HG03460 (cell line): ENCODE results near the gene FNDC1.
"Not testable (repeated sequence)": the region's sequence is repeated elsewhere in the genome, so short reads cannot be mapped to it uniquely, and the experiment has no call there.

ENCODE experiments used
- ATAC-seq: cut with Tn5 transposase; IDR thresholded peaks from one replicate; pipeline ENCODE4 v1.9.1; 2021; ENCODE audit not compliant: unreplicated experiment

The FNDC1 gene

DNA sequence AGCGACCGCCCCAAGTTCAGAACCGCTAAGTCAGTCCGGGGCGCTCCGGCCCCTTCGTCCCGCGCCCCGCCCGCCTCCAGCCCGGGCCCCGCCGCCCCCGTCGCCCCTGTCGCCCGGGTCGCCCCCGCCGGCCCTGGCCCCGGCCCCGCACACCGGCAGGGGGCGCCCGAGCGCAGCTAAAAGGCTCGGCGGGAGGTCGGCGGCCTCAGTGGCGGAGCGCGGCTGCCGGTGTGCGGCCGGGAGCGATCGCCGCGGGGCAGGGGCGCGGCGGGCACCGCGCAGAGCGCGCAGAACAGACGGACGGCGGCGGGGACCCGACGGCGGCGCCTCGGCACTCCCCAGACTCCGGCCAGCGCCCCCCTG is at the start of gene FNDC1:
Gene FNDC1 (plus strand): TSS at position 208 of the 363 bp plus-strand sequence. CDS start 197 bp downstream, outside the sequence.
- peak; percentile 56 for ATAC-seq

DNA sequence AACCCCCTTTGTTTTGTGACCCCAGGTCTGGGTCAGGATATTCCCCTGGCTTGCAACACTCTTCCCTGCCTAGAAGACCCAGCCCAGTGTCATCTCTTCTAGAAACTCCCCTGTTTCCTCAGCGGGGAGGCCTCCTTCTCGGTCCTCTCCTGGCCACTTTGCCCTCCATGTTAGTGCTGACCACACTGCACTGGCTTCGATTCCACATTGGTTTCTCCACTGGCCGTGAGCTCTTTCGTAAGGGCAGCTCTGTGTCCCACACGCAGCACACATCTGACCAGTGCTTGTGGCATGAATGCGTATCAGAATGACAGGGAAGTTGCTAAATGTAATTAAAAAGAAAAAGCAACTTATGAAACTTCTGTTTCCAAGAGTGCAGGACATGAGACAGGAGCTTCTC is 49.4 kb upstream of the FNDC1 start:
- ATAC-seq: no peak

DNA sequence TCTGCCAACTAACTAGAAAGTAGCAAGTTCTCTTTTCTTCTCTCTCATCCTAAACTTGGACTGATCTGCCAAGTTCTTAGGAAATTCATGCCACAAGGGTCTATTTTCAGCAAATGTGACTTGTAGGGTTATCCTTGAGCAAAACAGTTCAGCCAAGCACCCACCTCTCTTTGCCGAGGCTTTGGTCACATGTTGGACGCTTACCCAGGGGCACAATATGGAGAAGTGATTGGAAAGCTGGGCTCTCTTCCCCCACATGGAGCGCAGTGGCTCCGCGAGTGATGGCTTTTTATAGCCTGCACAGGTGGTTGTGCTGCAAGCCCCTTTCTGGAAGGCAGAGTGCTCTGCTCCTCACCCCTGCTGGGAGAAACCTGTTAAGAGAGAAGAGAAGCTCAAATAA is 47.7 kb upstream of the FNDC1 start:
- no peak for ATAC-seq

DNA sequence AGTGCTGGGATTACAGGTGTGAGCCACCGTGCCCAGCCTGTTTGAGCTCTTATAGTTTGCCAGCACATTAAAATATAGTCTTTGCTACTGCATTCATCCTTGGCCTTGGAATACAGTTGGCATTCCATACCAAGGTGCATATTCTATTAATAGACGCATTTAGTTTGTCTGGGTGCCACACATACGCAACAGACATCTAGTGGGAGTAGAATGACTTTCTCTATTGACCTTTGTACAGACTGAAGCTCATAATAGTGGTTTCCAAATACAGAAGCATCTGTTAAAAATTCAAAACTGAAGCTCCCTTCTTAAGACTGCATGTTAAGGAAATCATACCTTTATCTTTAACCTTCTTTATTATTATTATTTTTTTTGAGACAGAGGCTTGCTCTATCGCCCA is 46.7 kb upstream of the FNDC1 start:
- ATAC-seq: no peak

DNA sequence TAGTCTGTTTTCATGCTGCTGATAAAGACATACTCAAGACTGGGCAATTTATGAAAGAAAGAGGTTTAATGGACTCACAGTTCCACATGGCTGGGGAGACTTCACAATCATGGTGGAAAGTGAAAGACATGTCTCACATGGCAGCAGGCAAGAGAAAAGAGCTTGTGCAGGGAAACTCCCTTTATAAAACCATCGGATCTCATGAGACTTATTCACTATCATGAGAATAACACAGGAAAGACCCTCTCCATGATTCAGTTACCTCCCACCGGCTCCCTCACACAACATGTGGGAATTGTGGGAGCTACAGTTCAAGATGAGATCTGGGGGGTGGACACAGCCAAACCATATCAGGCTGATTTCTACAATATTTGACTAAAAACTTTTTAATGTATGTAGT is 45.4 kb upstream of the FNDC1 start:
- ATAC-seq: not testable (repeated sequence)

DNA sequence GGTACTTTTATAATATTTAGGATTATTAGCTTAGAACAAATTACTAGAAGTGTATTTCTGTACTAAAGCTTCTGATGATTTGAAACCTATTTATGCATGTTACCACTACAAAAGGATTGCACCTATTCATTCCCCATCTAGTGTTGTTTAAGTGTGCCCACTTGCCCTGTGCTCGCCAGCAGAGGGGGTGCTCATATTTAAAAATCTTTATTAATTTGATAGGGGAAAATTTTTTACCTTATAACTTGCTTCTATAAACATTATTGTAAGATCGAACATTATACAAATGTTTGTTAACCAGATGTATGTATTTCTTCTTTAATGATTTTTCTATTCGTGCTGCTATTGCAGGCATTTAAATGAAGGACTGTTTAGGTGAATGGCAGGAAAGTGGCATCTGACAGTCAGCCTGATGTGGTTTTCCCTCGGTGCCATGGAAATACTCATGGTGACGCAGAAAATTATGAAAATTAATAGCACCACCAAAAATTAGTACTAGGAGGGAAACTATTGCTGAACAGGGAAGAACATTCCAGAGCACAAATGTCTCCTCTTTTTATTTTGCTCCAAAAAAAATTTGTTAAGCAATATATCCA is 44.1 kb upstream of the FNDC1 start:
- no peak for ATAC-seq

DNA sequence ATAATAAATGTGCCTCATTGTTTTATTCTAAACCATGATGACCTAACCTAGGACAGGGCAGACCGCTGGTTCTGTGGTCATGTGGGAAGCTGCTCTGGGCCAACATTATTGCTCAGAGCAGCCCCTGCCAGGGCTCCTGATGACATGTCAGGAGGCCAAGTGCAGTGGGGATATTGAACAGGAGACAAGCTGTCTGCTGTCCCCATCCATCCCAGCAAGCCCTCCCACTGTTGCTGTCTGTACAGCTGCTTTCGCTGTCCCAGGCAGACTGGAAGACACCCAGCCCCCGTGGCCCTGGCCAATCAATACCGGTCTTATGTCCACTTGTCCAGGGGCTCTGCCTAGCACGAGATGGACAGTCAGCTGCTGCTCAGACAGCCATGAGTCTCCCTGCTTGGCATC is 43.2 kb upstream of the FNDC1 start:
- no peak for ATAC-seq

DNA sequence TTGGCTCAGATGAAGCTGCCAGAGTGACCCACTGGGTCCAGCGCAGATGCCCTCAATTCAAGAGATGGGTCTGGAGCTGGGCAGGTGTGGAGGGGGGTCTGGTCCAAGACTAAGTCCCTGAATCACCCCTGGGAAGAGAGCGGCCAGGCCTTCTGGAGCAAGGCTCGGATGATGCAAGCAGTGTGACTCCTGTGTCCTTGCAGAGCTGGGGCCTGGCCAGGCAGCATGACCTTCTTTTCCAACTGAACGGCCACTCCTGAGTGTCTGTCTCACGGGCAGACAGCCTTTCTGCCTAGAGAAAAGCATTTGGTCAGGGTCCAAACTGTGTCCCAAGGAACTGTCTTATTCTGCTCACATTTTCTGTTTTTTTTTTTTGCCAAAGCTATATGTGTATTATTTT is 42.6 kb upstream of the FNDC1 start:
- ATAC-seq: no peak

DNA sequence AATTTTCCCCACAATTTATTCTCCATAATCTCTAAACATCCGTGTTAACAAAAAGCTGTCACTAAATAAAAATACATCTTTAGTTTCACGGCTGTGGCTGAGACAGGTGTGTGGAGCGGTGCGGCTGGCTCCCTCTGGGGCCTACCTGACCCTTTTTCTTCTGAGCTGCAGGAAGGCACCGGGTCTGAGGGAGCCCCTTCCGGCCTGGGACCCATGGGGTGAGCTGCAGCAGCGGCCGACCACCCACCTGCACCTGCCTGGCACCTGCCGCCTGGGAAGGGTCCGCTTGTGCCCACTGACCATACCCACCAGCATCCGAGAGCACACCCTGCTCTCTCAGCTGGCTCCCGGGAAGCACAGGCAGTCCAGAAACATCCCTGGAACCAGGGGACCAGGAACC is 41.5 kb upstream of the FNDC1 start:
- ATAC-seq: no peak

DNA sequence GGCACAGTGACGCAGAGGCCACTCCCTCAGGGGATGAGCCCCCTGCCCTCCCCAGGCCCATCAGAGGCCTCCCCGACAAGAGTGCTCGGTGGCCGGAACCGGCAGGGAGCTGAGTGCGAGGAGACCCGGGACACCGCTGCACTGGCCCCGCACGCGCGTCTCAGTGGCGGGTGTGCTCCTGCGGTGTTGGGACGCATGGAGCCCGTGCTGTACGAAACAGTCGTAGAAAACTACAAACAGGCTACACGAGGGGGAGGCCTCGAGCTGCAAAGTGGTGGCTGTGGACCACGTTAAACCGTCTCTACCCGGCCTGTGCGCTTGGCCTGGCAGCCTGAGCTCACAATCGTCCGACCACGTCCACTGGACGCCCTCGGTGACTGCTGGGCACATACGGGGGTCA is 40.2 kb upstream of the FNDC1 start:
- no peak for ATAC-seq

DNA sequence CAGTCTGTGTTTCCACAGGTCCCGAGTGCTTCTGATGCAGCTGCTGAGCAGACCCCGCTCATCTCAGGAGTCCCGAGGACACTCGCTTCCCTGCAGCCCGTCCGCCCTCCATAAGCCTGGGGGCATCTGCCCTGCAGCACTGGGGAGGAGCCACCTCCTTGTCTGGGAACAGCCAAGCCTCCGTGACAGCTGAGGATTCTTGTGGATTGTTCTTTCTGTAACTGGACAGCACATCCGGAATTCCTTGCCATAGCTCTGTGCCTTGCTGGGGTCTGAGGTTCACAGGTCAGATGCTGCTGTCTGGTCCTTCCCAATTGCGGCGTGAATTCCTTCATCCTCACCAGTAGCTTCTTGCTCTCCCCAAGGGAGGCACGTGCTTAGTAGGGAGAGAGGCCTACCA is 38.4 kb upstream of the FNDC1 start:
- no peak for ATAC-seq

DNA sequence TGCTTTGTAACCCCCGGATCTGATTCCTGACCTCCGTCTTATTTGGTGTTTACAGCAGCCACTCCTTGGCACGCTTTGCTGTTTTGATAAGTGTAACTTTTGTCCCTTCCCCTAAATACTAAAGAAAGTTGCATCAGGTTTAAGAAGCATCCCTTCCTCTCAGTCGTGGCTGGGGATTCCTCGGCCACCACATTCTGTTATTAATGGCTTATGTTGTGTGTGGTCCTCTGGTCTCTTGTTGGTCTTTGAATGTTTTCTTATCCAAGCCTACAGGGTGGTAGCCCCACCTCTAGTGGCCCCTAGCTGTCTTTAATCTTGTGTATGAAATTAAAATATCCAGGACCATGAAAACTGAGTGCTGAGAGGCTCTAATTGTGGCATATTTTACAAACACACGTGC is 37.5 kb upstream of the FNDC1 start:
- ATAC-seq: no peak

DNA sequence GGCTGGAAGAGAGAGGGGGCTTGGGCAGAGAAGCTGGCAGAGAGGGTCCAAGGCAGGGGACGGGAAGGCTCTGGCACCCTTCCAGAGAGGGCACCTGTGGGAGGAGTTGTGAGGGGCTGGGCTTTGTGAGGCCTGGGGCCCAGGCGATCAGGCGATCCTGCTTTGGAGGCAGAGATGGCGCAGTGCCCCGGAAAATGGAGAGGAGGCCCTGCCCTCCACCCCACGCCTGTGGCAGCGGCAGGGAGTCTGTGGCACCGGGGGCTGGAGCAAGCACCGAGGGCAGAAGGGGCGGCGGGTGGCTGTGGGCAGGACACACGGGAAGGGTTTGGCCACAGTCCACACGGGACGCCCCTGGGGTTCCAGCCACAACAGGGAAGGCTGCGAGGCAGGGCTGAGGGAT is 36.5 kb upstream of the FNDC1 start:
- ATAC-seq: no peak

DNA sequence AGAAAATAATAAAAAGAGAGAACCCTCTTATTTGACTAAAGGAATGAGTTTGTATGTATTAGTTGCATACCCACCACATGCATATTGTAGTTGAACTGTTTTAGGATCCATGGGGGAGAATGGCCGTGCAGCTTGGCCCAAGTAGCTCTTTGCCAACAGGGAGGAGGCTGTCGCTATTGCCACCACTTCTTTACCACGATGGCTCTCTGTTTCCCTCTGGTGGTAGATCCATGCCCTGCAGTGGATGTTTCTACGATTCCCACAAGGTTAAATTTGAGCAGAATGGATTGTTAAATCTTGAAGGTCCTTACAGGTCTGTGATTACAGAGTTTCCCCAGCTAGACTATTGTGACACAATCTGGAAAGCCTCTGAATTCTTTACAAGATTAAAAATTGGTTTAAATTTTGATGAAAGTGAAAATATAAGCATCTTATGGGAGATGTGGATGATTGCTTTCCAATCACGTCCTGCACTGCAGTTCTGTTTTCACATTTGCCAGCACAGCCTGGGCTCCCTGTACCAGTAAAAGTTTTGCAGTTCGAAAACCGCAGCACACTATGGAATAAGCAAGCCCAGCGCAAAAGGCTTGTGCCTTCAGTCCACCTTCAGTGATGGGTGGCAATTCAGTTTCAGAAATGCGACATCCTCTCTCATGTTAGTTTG is 34.4 kb upstream of the FNDC1 start:
- ATAC-seq: no peak

DNA sequence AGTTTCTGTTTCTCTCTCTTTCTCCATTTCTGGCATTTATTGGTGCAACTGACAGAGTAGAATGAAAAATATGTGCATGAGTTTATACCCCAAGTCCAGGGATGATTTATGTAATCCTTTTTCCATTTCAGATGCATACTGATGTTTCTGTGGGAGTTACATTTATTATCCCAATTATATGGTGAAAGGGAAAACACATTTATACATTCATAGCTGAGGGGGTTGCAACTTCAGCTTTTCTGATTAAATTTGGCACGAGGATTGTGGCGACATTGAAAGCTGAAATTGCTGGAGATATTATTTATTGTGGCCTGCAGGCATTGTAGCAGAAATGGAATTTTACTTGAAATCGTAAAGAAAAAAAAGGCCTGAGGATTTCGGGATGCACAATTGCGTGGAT is 31.5 kb upstream of the FNDC1 start:
- ATAC-seq: no peak

DNA sequence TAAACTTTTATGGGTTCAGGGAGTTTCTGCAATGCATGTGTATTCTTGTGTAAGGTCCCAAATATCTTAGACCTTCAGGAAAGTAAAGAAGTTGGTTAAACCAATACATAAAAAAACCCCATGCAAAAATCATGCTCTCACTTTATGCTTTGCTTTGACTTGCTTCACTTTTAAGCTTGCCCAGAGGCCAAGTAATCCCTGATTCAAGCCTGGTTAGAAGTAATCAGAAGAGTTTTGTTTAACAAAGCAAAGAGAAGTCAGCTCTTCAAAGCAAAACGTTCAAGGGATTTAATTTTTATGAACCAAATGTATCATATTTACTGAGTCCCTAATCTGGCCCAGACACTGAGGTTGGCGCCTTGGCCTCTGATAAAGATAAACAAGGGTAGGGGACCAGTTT is 26.7 kb upstream of the FNDC1 start:
- ATAC-seq: no peak

DNA sequence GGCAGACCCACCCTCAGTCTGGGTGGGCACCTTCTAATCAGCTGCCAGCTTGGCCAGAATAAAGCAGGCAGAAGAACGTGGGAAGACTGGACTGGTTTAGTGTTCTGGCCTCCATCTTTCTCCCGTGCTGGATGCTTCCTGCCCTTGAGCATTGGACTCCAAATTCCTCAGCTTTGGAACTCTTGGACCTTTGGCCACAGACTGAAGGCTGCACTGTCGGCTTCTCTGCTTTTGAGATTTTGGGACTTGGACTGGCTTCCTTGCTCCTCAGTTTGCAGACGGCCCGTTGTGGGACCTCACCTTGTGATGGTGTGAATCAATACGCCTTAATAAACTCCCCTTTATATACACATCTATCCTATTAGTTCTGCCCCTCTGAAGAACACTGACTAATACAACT is 20.6 kb upstream of the FNDC1 start:
- ATAC-seq: no peak

DNA sequence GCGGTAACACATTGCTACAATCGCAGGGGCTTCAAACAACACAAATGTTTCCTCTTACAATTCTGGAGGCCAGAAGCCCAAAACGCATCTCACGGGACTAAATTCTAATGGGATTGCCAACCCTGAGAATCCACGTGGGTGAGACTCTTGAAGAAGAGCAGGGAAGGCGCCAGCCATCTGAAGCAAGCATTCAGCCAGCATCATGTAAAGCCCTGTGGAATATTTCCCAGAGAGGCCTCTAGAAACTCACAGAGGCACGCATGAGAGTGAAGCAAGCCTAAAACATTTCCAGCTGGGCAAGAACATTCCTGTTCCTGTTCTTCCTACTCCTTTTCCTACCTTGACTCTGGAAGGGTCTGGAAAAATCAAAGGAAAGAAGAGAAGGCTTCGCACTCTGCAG is 19.6 kb upstream of the FNDC1 start:
- no peak for ATAC-seq

DNA sequence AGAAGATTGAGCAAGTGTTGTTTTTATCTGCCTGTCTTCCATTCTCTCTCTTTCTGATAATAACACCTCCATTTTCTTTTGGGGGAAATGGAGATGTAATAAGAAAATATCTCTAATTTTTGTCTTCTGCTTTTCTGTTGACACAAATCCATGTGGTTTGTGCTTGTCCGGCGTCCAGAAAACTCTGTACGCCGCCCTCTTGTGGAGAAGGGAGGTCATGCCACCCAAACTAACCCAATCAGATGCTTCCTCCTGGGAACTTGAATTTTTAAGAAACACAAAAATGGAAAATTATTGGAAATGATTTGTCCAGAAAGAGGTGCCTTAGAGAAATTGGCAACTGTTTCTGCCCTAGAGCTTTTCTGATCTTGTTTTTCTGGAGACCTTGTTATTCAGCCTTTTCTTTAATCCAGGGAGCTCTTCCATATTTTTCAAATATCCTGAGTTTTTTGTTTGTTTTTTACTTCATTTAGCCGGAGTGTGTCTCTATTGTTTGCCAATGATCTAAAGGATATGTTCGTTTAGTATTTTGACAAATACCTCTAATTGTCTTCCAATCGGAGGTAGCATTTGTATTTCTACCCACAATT is 17.8 kb upstream of the FNDC1 start:
- ATAC-seq: no peak

DNA sequence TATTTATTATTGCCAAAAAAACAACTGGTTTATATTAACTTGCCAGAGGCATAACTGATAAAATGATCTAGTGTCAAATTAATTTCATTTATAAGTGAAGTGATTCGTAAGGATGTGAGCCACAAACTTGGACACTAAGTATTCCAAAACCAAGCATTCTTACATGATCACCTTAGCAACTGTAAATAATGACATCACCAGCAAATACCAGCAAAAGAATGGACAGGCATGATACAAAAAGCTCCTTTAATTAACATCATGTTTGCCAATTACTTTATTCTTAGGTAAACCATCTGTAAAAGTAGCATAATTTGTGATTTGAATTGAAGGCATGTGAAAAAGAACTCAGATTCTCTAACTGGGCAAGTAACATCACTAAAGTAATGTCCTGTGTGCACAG is 17.2 kb upstream of the FNDC1 start:
- ATAC-seq: no peak

DNA sequence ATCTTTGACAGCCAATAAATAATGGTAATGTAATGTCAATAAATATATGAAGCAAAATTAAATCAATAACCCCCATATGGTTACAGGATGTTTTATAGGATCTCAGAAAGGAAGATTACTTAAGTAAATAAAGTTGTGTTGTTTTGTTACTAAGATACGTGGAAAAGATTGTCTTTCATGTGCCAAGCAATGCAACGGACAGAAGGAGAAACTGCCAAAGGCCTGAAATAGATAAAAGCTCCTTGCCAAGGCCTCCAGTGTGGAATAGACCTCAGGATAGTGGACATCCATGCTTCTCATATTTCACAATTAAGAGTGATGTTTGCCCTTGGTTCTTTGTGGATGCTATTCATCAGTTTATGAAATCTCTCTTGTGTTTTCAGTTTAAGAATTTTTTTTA is 16.4 kb upstream of the FNDC1 start:
- no peak for ATAC-seq

DNA sequence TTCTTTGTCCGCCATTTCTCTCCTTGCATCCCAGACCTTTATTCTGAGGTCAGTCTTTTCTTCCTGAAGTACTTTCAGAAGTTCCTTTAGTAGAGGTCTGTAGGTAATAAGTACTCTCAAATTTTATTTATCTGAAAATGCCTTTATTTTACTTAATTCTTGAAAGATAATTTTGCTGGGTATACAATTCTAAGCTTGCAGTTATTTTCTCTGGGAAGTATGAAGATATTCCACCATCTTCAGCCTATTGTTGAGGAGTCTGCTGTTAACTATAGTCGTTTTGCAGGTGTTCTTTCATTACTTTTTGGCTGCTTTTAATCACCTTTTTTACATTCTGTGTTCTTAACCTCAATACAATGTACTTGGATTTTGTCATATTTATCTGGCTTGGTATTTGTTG is 13.5 kb upstream of the FNDC1 start:
- no peak for ATAC-seq

DNA sequence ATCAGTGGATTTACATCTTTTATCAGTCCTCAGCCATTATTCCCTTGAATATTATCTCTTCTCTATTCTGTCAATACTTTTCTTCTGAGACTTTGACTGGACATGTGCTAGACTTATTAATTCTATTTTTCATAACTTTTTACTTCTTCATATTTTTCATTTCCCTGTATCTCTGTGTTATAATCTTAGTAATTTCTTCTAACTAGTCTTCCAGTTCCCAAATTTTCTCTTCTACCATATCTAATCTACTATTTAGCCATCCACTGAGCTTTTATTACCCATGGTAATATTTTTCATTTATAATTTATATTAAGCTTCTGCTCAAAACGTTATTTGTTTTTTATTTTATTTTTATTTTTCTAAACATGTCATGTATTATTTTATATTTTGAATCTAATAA is 13.1 kb upstream of the FNDC1 start:
- no peak for ATAC-seq
